Left colon (tissue), 2 donors: ENCODE measurements around the gene CHRNA1. TPM values are rescaled to one million over a fixed set of nuclear protein-coding genes. Genes with fewer than 3 reads are reported as not detected.

Experiments used
- total RNA-seq, 2 donors: library from RNA; stranded (reverse); fragmentation: NEBNext Ultra II Directional; extraction: Animal tissue kit (Norgen Biotek cat#: 25700); gene quantifications; one replicate each; pipeline ENCODE4 v1.2.1, GENCODE V29; 2021
- donor health status: DM: no; HTN: no; CAD: no.
- donor health status: DM: yes; HTN: yes; CAD: no.

The CHRNA1 gene
- total RNA-seq, 2 donors from 2014 or later: 2.3 to 3.5 TPM

Other genes with a start within 250 kb of the CHRNA1 start
- gene WIPF1, start 166.7 kb downstream of the CHRNA1 start, total RNA-seq: 10 to 100 TPM in 1 of 2 donors, 1 to 10 TPM in 1; 8.8 to 17.4 TPM
- 1 to 10 TPM; 1.6 to 2.3 TPM for gene CHN1, start 240.9 kb upstream of the CHRNA1 start, total RNA-seq